HG02938 (cell line): ENCODE results near the gene TUBB8B.
"Not testable (repeated sequence)": the region's sequence is repeated elsewhere in the genome, so short reads cannot be mapped to it uniquely, and the experiment has no call there.

Source experiments
- ATAC-seq: cut with Tn5 transposase; IDR thresholded peaks from one replicate; pipeline ENCODE4 v1.9.1; 2021; ENCODE audit warnings: mild to moderate bottlenecking, moderate library complexity; ENCODE audit not compliant: unreplicated experiment

Gene TUBB8B

GRCh38 chr18:49176-49665 is at the start of gene TUBB8B:
Gene TUBB8B (minus strand): TSS chr18:49615. CDS start chr18:49557, 58 bp downstream.
- ATAC-seq = not testable (repeated sequence)

- peak; percentile 79 for ATAC-seq
These were observed 48.0 kb upstream of the TUBB8B start for GRCh38 chr18:97252-97914.

GRCh38 chr18:96767-97131 is 47.3 kb upstream of the TUBB8B start:
- not testable (repeated sequence) for ATAC-seq

GRCh38 chr18:96101-96766 is 46.8 kb upstream of the TUBB8B start:
- ATAC-seq = not testable (repeated sequence)

GRCh38 chr18:95580-95979 is 46.2 kb upstream of the TUBB8B start:
- ATAC-seq = not testable (repeated sequence)

- not testable (repeated sequence) for ATAC-seq
These were observed 44.5 kb upstream of the TUBB8B start for GRCh38 chr18:93897-94408.

GRCh38 chr18:91561-91960 is 42.1 kb upstream of the TUBB8B start:
- ATAC-seq = not testable (repeated sequence)

GRCh38 chr18:90396-91193 is 41.2 kb upstream of the TUBB8B start:
- not testable (repeated sequence) for ATAC-seq

- not testable (repeated sequence) for ATAC-seq
These were observed 39.7 kb upstream of the TUBB8B start for GRCh38 chr18:89124-89523.

- not testable (repeated sequence) for ATAC-seq
These were observed 35.4 kb upstream of the TUBB8B start for GRCh38 chr18:84801-85200.

GRCh38 chr18:82626-83209 is 33.3 kb upstream of the TUBB8B start:
- not testable (repeated sequence) for ATAC-seq

- not testable (repeated sequence) for ATAC-seq
These were observed 31.5 kb upstream of the TUBB8B start for GRCh38 chr18:80881-81280.

GRCh38 chr18:80202-80601 is 30.8 kb upstream of the TUBB8B start:
- not testable (repeated sequence) for ATAC-seq

- not testable (repeated sequence) for ATAC-seq
These were observed 26.2 kb upstream of the TUBB8B start for GRCh38 chr18:75525-76160.

- ATAC-seq = not testable (repeated sequence)
These were observed 23.9 kb upstream of the TUBB8B start for GRCh38 chr18:73181-73777.

- not testable (repeated sequence) for ATAC-seq
These were observed 18.3 kb upstream of the TUBB8B start for GRCh38 chr18:67701-68100.

GRCh38 chr18:64279-64678 is 14.9 kb upstream of the TUBB8B start:
- ATAC-seq = not testable (repeated sequence)

GRCh38 chr18:63656-64055 is 14.2 kb upstream of the TUBB8B start:
- not testable (repeated sequence) for ATAC-seq

- not testable (repeated sequence) for ATAC-seq
These were observed 5.0 kb upstream of the TUBB8B start for GRCh38 chr18:54388-54787.

GRCh38 chr18:48696-49095 is 719 bp downstream of the TUBB8B start:
- not testable (repeated sequence) for ATAC-seq
